Lung (tissue), 12 donors: ENCODE measurements around the gene RNU7-1. TPM values are rescaled to one million over a fixed set of nuclear protein-coding genes. Genes with fewer than 3 reads are reported as not detected.

Experiments used
- ATAC-seq: fragments of 200-7000 bp; cut with Tn5 transposase; one replicate; pipeline ENCODE4 v1.9.1; 2020; ENCODE audit warnings: moderate number of reproducible peaks; ENCODE audit not compliant: insufficient read depth, low FRiP score
- DNase-seq, 3 donors: peaks; one replicate each; pipeline ENCODE4 v3.0.0-alpha.2; 2013 to 2017
- H3K27ac ChIP-seq, 2 donors: one replicate each; pipeline ENCODE4 v1.5.1; 2013; ENCODE audit warnings: mild to moderate bottlenecking in 2 of 2, moderate library complexity in 2 of 2, control low read depth in 1 of 2, inconsistent platforms in 1 of 2, low read depth in 1 of 2, low read length in 1 of 2
- H3K27me3 ChIP-seq, 3 donors: one replicate each; pipeline ENCODE4 v1.5.1; 2013; ENCODE audit warnings: low read length in 2 of 3; ENCODE audit not compliant: control insufficient read depth in 3 of 3, insufficient read depth in 3 of 3
- H3K36me3 ChIP-seq, 4 donors: one replicate each; pipeline ENCODE4 v1.5.1; 2013; ENCODE audit warnings: low read length in 4 of 4, mild to moderate bottlenecking in 1 of 4, moderate library complexity in 1 of 4; ENCODE audit not compliant: control insufficient read depth in 4 of 4, insufficient read depth in 4 of 4
- H3K4me1 ChIP-seq, 5 donors: one replicate each; pipeline ENCODE4 v1.5.1; 2013; ENCODE audit warnings: low read length in 5 of 5, mild to moderate bottlenecking in 2 of 5, moderate library complexity in 1 of 5; ENCODE audit not compliant: control insufficient read depth in 5 of 5, insufficient read depth in 5 of 5
- H3K4me3 ChIP-seq: one replicate; pipeline ENCODE4 v1.5.1; 2013; ENCODE audit warnings: mild to moderate bottlenecking, control low read depth, moderate library complexity
- H3K9ac ChIP-seq, 2 donors: one replicate each; pipeline ENCODE4 v1.5.1; 2013; ENCODE audit warnings: low read length in 2 of 2, control low read depth in 1 of 2; ENCODE audit not compliant: insufficient read depth in 1 of 2
- H3K9me3 ChIP-seq, 4 donors: one replicate each; pipeline ENCODE4 v1.5.1; 2013; ENCODE audit warnings: low read length in 3 of 4, mild to moderate bottlenecking in 1 of 4, moderate library complexity in 1 of 4; ENCODE audit not compliant: control insufficient read depth in 4 of 4, insufficient read depth in 3 of 4
- WGBS, 2 donors: extraction: QIAGEN DNeasy Blood & Tissue Kit; methylation state at CpG; one replicate each; pipeline ENCODE4 v1.1.7; 2013; 5-methylcytosine and 5-hydroxymethylcytosine counted together
- polyA plus RNA-seq, 2 donors: library from polyadenylated mRNA; stranded (reverse); fragments of 200-250 nt; gene quantifications; one replicate each; pipeline ENCODE4 v1.2.1, GENCODE V29; 2013
- total RNA-seq, 2 donors: library from RNA; depleted of rRNA in 1 of 2; stranded (reverse); fragments of >200 nt in 1 of 2; gene quantifications; one replicate each; pipeline ENCODE4 v1.2.1, GENCODE V29; 2014 to 2021
- TF ChIP-seq, protein P1 (sequence below): IDR thresholded peaks from 2 replicates; pipeline ENCODE4 v1.5.1; 2012; ENCODE audit warnings: mild to moderate bottlenecking; ENCODE audit errors: control extremely low read depth, extremely low read depth
- donor health status: control.
- donor health status: control.
- donor health status: Bipolar disorder and iron deficiency.
- donor health status: healthy.
- donor health status: DM: yes; HTN: yes; CAD: no.

The RNU7-1 gene
- total and polyA plus RNA-seq, 4 donors = not detected

DNA sequence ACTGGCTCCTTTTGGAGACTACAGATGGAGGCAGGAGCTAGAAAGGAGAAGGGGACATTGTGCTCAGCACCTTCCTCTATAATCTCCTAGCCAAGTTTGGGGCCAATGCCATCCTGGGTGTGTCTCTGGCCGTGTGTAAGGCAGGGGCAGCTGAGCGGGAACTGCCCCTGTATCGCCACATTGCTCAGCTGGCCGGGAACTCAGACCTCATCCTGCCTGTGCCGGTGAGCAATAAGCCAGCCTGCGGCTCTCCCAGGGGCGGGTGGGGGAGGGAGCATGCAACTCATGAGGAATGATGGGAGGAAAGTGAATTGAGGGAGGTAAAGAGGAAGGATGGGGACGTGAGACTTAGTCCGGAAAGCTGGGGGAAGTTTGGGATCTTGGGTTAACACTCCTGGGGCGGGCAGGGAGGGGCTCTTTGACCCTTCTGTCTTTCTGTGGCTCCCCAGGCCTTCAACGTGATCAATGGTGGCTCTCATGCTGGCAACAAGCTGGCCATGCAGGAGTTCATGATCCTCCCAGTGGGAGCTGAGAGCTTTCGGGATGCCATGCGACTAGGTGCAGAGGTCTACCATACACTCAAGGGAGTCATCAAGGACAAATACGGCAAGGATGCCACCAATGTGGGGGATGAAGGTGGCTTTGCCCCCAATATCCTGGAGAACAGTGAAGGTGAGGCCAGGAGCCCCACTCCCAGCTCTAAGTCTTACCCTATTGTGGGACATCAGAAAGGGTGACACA, 26.0 kb upstream of the RNU7-1 start:
- 86 to 88% methylated on average over 14 of the region's 14 CpGs for WGBS, 2 donors

DNA sequence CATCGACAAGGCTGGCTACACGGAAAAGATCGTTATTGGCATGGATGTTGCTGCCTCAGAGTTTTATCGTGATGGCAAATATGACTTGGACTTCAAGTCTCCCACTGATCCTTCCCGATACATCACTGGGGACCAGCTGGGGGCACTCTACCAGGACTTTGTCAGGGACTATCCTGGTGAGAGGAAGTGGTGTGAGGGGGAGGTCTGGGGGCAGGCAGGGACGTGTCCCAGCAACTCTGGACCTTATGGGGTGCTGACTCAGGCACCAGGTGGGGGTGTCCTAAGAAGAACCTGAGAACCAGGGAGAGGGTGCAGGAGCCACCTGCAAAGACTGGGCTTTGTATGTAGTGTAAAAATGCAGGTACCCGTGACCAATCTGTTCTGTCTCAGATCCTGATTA, 24.0 kb upstream of the RNU7-1 start:
- peaks cover 0 to 16% (median 8%) of the 10 kb centered on the region in 5 donors for H3K4me1 ChIP-seq
- peaks cover 0 to 4% (median 0%) of the 10 kb centered on the region in 3 donors for H3K27me3 ChIP-seq
- H3K36me3 ChIP-seq = peaks cover 0 to 11% (median under 1%) of the 10 kb centered on the region in 4 donors
- H3K27ac ChIP-seq = no peak overlapping the region
- DNase-seq (no peak), ATAC-seq (no peak)
- no peak overlapping the region for H3K4me3 ChIP-seq
- WGBS, 2 donors = 74 to 77% methylated on average over 7 of the region's 7 CpGs
- H3K9ac ChIP-seq = no peak overlapping the region
- no peaks in the 10 kb centered on the region for H3K9me3 ChIP-seq
- TF ChIP-seq, protein P1, sequence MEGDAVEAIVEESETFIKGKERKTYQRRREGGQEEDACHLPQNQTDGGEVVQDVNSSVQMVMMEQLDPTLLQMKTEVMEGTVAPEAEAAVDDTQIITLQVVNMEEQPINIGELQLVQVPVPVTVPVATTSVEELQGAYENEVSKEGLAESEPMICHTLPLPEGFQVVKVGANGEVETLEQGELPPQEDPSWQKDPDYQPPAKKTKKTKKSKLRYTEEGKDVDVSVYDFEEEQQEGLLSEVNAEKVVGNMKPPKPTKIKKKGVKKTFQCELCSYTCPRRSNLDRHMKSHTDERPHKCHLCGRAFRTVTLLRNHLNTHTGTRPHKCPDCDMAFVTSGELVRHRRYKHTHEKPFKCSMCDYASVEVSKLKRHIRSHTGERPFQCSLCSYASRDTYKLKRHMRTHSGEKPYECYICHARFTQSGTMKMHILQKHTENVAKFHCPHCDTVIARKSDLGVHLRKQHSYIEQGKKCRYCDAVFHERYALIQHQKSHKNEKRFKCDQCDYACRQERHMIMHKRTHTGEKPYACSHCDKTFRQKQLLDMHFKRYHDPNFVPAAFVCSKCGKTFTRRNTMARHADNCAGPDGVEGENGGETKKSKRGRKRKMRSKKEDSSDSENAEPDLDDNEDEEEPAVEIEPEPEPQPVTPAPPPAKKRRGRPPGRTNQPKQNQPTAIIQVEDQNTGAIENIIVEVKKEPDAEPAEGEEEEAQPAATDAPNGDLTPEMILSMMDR = no peak

More for the DNA sequence above, 26.0 kb upstream of the RNU7-1 start:
- H3K4me3 ChIP-seq = no peak overlapping the region
- TF ChIP-seq, protein P1 = no peak
- peaks cover 0 to 14% (median 11%) of the 10 kb centered on the region in 5 donors for H3K4me1 ChIP-seq
- no peaks in the 10 kb centered on the region for H3K9me3 ChIP-seq
- peaks cover 0 to 11% (median 0%) of the 10 kb centered on the region in 4 donors for H3K36me3 ChIP-seq
- no peak overlapping the region for H3K27ac ChIP-seq
- H3K27me3 ChIP-seq = peaks cover 0 to 16% (median 13%) of the 10 kb centered on the region in 3 donors
- DNase-seq (no peak), ATAC-seq (no peak)
- H3K9ac ChIP-seq = no peak overlapping the region

DNA sequence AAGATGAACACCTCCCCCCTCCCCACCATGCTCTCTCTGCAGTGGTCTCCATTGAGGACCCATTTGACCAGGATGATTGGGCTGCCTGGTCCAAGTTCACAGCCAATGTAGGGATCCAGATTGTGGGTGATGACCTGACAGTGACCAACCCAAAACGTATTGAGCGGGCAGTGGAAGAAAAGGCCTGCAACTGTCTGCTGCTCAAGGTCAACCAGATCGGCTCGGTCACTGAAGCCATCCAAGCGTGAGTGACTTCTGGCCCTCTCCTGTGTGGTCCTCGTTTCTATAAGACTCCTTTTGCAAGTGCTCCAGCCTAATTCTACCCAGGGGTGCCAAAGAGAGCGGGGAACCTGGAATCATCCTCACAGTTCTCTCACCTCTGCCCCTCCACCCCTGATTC, 22.1 kb upstream of the RNU7-1 start:
- Histone ChIP-seq H3K9me3 (no peaks in the 10 kb centered on the region), H3K4me1 (peaks cover 6 to 27% (median 19%) of the 10 kb centered on the region in 5 donors), H3K27me3 (no peaks in the 10 kb centered on the region), H3K4me3 (no peak overlapping the region), H3K36me3 (peaks cover 0 to 8% (median under 1%) of the 10 kb centered on the region in 4 donors), H3K27ac (no peak overlapping the region), H3K9ac (no peak overlapping the region)
- DNase-seq (no peak), ATAC-seq (no peak)
- TF ChIP-seq, protein P1 = no peak
- WGBS, 2 donors = 87 to 94% methylated on average over 7 of the region's 7 CpGs
